Vagina (tissue), 2 donors: ENCODE data around the gene SREBF2.

Experiments
- POLR2AphosphoS5 ChIP-seq, 2 donors: sonication (generic); formaldehyde crosslinking; IDR thresholded peaks; one replicate each; pipeline ENCODE4 v1.9.0; 2017; ENCODE audit warnings: antibody characterized with exemption in 2 of 2, mild to moderate bottlenecking in 2 of 2, low read depth in 1 of 2; ENCODE audit not compliant: insufficient read depth in 1 of 2
- TF ChIP-seq, protein P1 (sequence below), 3 experiments: fragments of 450-650 bp in 2 of 3; fragments of 200-600 bp in 1 of 3; sonication (generic) in 1 of 3; IDR thresholded peaks; one replicate each; pipeline ENCODE4 v1.5.1; 2017 to 2019; ENCODE audit warnings: antibody characterized with exemption in 3 of 3, mild to moderate bottlenecking in 2 of 3, moderate library complexity in 2 of 3

- no peak for TF ChIP-seq POLR2AphosphoS5 (IDR thresholded peaks at IDR 0.05; ENCODE audit: insufficient read depth in 1 of 2, low read depth in 1 of 2)
- TF ChIP-seq, protein P1, sequence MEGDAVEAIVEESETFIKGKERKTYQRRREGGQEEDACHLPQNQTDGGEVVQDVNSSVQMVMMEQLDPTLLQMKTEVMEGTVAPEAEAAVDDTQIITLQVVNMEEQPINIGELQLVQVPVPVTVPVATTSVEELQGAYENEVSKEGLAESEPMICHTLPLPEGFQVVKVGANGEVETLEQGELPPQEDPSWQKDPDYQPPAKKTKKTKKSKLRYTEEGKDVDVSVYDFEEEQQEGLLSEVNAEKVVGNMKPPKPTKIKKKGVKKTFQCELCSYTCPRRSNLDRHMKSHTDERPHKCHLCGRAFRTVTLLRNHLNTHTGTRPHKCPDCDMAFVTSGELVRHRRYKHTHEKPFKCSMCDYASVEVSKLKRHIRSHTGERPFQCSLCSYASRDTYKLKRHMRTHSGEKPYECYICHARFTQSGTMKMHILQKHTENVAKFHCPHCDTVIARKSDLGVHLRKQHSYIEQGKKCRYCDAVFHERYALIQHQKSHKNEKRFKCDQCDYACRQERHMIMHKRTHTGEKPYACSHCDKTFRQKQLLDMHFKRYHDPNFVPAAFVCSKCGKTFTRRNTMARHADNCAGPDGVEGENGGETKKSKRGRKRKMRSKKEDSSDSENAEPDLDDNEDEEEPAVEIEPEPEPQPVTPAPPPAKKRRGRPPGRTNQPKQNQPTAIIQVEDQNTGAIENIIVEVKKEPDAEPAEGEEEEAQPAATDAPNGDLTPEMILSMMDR (IDR thresholded peaks at IDR 0.05): no peak
These were observed 7.3 kb downstream of the SREBF2 start for GRCh38 chr22:41840216-41840615.
